Astrocyte (in vitro differentiated cells and primary cell): ENCODE data around the gene SAP130. TPM values are rescaled to one million over a fixed set of nuclear protein-coding genes. Genes with fewer than 3 reads are reported as not detected.

Experiments used
- DNase-seq: peaks from one replicate; pipeline ENCODE4 v3.0.0-alpha.2; 2010; ENCODE audit warnings: low read depth
- FAIRE-seq: peaks from 2 replicates; lab custom pipeline; 2011; peaks lifted over from hg19 to GRCh38; lab: Jason Lieb, UNC
- H2AFZ ChIP-seq: 2 replicates; pipeline ENCODE4 v1.6.0; 2012; ENCODE audit warnings: low read depth, low read length, inconsistent platforms
- H3K27ac ChIP-seq: 2 replicates; pipeline ENCODE4 v1.5.1; 2011; ENCODE audit warnings: low read depth, low read length, inconsistent platforms
- H3K27me3 ChIP-seq: 2 replicates; pipeline ENCODE4 v1.6.0; 2011; ENCODE audit warnings: low read length, inconsistent platforms; ENCODE audit not compliant: insufficient read depth
- H3K36me3 ChIP-seq: 2 replicates; pipeline ENCODE4 v1.5.1; 2011; ENCODE audit warnings: low read length, inconsistent platforms; ENCODE audit not compliant: insufficient read depth
- H3K4me1 ChIP-seq: 2 replicates; pipeline ENCODE4 v1.5.1; 2011; ENCODE audit warnings: low read length, inconsistent platforms; ENCODE audit not compliant: insufficient read depth
- H3K4me2 ChIP-seq: 2 replicates; pipeline ENCODE4 v1.6.0; 2012; ENCODE audit warnings: low read length, inconsistent platforms
- H3K4me3 ChIP-seq: 2 replicates; pipeline ENCODE4 v1.5.1; 2011; ENCODE audit warnings: low read depth, mild to moderate bottlenecking, low read length, inconsistent platforms; ENCODE audit not compliant: insufficient read depth
- H3K79me2 ChIP-seq: 2 replicates; pipeline ENCODE4 v1.6.0; 2012; ENCODE audit warnings: mild to moderate bottlenecking, low read length, inconsistent platforms; ENCODE audit not compliant: insufficient read depth
- H3K9ac ChIP-seq: 2 replicates; pipeline ENCODE4 v1.6.0; 2012; ENCODE audit warnings: mild to moderate bottlenecking, low read length, inconsistent platforms
- H3K9me3 ChIP-seq: 2 replicates; pipeline ENCODE4 v1.5.1; 2012; ENCODE audit warnings: low read depth, mild to moderate bottlenecking, low read length, inconsistent platforms; ENCODE audit not compliant: insufficient read depth
- H4K20me1 ChIP-seq: 2 replicates; pipeline ENCODE4 v1.6.0; 2012; ENCODE audit warnings: low read length, inconsistent platforms; ENCODE audit not compliant: insufficient read depth
- H3K27ac Mint-ChIP-seq: one replicate; pipeline ENCODE4 v1.8.0; 2021; ENCODE audit warnings: mild to moderate bottlenecking, mixed read lengths; ENCODE audit not compliant: unreplicated experiment
- H3K27me3 Mint-ChIP-seq: one replicate; pipeline ENCODE4 v1.8.0; 2021; ENCODE audit warnings: low read depth, mixed read lengths; ENCODE audit not compliant: unreplicated experiment
- H3K36me3 Mint-ChIP-seq: one replicate; pipeline ENCODE4 v1.8.0; 2021; ENCODE audit warnings: low read depth, mixed read lengths; ENCODE audit not compliant: unreplicated experiment
- H3K4me1 Mint-ChIP-seq: one replicate; pipeline ENCODE4 v1.8.0; 2021; ENCODE audit warnings: low read depth, mixed read lengths; ENCODE audit not compliant: unreplicated experiment
- H3K4me3 Mint-ChIP-seq: one replicate; pipeline ENCODE4 v1.8.0; 2021; ENCODE audit warnings: mild to moderate bottlenecking, moderate library complexity, mixed read lengths; ENCODE audit not compliant: unreplicated experiment
- H3K9me3 Mint-ChIP-seq: one replicate; pipeline ENCODE4 v1.8.0; 2021; ENCODE audit warnings: mild to moderate bottlenecking, mixed read lengths; ENCODE audit not compliant: unreplicated experiment
- CTCF ChIP-seq: IDR thresholded peaks from 2 replicates; pipeline ENCODE4 v1.5.1; 2011; ENCODE audit warnings: low read depth, mild to moderate bottlenecking, inconsistent platforms, low read length, moderate library complexity; ENCODE audit not compliant: insufficient read depth
- EZH2 ChIP-seq: IDR thresholded peaks from 2 replicates; pipeline ENCODE4 v1.6.1; 2012; ENCODE audit warnings: mild to moderate bottlenecking, low read length, inconsistent platforms; ENCODE audit not compliant: insufficient read depth
- total RNA-seq: library from RNA; stranded (reverse); gene quantifications from 2 replicates; pipeline ENCODE4 v1.2.1, GENCODE V29; 2021

The SAP130 gene
- total RNA-seq, 1 donor from 2014 or later, result 24.6 TPM

- H3K4me1 Mint-ChIP-seq, result no peaks in the 10 kb centered on the region
- DNase-seq, result no peak
- peaks cover 15% of the 10 kb centered on the region for H3K9me3 ChIP-seq
- H3K4me3 ChIP-seq, result no peak overlapping the region
- H3K4me3 Mint-ChIP-seq, result no peak overlapping the region
- H3K36me3 Mint-ChIP-seq, result no peaks in the 10 kb centered on the region
- H3K27me3 Mint-ChIP-seq, result peaks cover 21% of the 10 kb centered on the region
- H3K36me3 ChIP-seq, result no peaks in the 10 kb centered on the region
- no peak overlapping the region for H3K4me2 ChIP-seq
- H3K4me1 ChIP-seq, result no peaks in the 10 kb centered on the region
- H3K9me3 Mint-ChIP-seq, result peaks cover 36% of the 10 kb centered on the region
- H2AFZ ChIP-seq, result no peak overlapping the region
- no peaks in the 10 kb centered on the region for H3K79me2 ChIP-seq
- H3K27ac ChIP-seq, result no peak overlapping the region
- no peaks in the 10 kb centered on the region for H4K20me1 ChIP-seq
- no peak for TF ChIP-seq CTCF
- TF ChIP-seq EZH2, result no peak
- no peaks in the 10 kb centered on the region for H3K27me3 ChIP-seq
- FAIRE-seq, result no peak
- no peak overlapping the region for H3K9ac ChIP-seq
- no peak overlapping the region for H3K27ac Mint-ChIP-seq
Observed at GRCh38 chr2:128041561-128041960, 13.7 kb upstream of the SAP130 start.

GRCh38 chr2:128040166-128040771, 12.4 kb upstream of the SAP130 start:
- no peak for TF ChIP-seq CTCF
- TF ChIP-seq EZH2, result no peak
- Histone ChIP-seq H3K4me2 (no peak overlapping the region), H2AFZ (no peak overlapping the region), H3K79me2 (no peaks in the 10 kb centered on the region), H3K4me1 (no peaks in the 10 kb centered on the region), H3K36me3 (no peaks in the 10 kb centered on the region), H3K27me3 (no peaks in the 10 kb centered on the region), H3K9ac (no peak overlapping the region), H3K4me3 (no peak overlapping the region), H4K20me1 (no peaks in the 10 kb centered on the region), H3K27ac (no peak overlapping the region), H3K9me3 (peaks cover 17% of the 10 kb centered on the region)
- DNase-seq, result no peak
- Mint-ChIP-seq H3K4me3 (no peak overlapping the region), H3K9me3 (peaks cover 37% of the 10 kb centered on the region), H3K36me3 (no peaks in the 10 kb centered on the region), H3K27me3 (peaks cover 21% of the 10 kb centered on the region), H3K4me1 (no peaks in the 10 kb centered on the region), H3K27ac (no peak overlapping the region)
- FAIRE-seq, result no peak

GRCh38 chr2:128039535-128039934, 11.7 kb upstream of the SAP130 start:
- H3K4me3 Mint-ChIP-seq, result no peak overlapping the region
- no peaks in the 10 kb centered on the region for H3K4me1 Mint-ChIP-seq
- Histone ChIP-seq H4K20me1 (no peaks in the 10 kb centered on the region), H2AFZ (no peak overlapping the region), H3K9me3 (peaks cover 17% of the 10 kb centered on the region), H3K9ac (no peak overlapping the region), H3K27ac (no peak overlapping the region), H3K27me3 (no peaks in the 10 kb centered on the region), H3K4me2 (no peak overlapping the region), H3K4me1 (no peaks in the 10 kb centered on the region), H3K4me3 (no peak overlapping the region), H3K79me2 (no peaks in the 10 kb centered on the region), H3K36me3 (no peaks in the 10 kb centered on the region)
- peaks cover 39% of the 10 kb centered on the region for H3K9me3 Mint-ChIP-seq
- H3K36me3 Mint-ChIP-seq, result no peaks in the 10 kb centered on the region
- no peak for DNase-seq
- H3K27ac Mint-ChIP-seq, result no peak overlapping the region
- no peak for TF ChIP-seq CTCF
- no peak for TF ChIP-seq EZH2
- no peak for FAIRE-seq
- H3K27me3 Mint-ChIP-seq, result peaks cover 21% of the 10 kb centered on the region
